ENCODE data around the gene MSL2. TPM values are rescaled to one million over a fixed set of nuclear protein-coding genes. Genes with fewer than 3 reads are reported as not detected.
"Not testable (repeated sequence)": the region's sequence is repeated elsewhere in the genome, so short reads cannot be mapped to it uniquely, and the experiment has no call there.

The MSL2 gene
- total RNA-seq, 2 donors from 2014 or later, result 22.8 to 23.0 TPM

DNA sequence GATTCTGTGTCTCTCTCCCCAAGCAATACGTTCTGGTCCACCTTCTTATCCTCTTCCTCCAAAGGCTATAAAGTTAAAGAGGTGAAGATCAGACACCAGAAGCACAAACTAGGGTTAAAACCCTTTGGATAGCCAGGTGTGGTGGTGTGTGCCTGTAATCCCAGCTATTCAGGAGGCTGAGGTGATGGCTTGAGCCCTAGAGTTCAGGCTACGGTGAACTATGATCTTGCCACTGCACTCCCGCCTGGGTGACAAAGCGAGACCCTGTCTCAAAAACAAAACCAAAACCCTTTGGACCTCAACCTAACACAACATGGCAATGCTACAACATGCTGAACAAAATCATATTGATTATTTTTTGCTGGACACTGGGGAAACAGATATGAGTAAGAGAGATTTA, 43.2 kb downstream of the MSL2 start:
- intact Hi-C loops (cut with DNase I), result no loop called here
- no peak for DNase-seq (ENCODE audit: low spot score)

GRCh38 chr3:136152176-136152843, 43.8 kb downstream of the MSL2 start:
- intact Hi-C loops (cut with DNase I), result no loop called here
- DNase-seq (ENCODE audit: low spot score), result no peak

GRCh38 chr3:136151219-136151618, 44.9 kb downstream of the MSL2 start:
- no peak for DNase-seq (ENCODE audit: low spot score)
- intact Hi-C loops (cut with DNase I), result no loop called here

GRCh38 chr3:136149667-136150066, 46.5 kb downstream of the MSL2 start:
- no peak for DNase-seq (ENCODE audit: low spot score)
- intact Hi-C loops (cut with DNase I), result no loop called here

DNA sequence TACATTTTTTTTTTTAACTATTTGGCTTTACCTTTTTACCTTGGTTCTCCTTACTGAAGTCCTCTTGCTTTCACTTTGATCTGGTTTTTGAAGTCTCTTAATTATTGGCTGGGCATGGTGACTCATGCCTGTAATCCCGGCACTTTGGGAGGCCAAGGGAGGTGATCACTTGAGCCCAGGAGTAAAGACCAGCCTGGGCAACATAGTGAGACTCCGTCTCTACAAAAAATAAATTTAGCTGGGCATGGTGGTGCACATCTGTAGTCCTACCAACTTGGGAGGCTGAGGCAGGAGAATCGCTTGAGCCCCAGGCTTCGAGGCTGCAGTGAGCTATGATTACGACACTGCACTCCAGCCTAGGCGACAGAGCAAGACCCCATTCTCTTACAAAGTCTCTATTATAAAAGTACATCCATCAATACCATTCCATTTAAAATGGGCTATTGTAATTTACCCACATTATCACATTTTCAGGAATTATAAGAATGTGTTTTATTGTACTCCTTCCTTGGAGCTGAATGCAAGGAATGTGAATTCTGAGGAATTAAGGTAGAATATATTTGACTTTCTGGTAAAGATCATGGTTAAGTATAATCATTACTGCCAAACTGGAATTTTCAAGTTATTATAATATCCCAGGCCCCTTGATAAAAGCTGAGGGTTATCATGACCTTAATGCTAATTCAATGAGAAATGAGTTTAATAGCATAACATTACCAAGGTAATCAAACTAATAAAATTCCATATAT, 49.0 kb downstream of the MSL2 start:
- DNase-seq (ENCODE audit: low spot score), result no peak
- intact Hi-C loops (cut with DNase I), result no loop called here

DNA sequence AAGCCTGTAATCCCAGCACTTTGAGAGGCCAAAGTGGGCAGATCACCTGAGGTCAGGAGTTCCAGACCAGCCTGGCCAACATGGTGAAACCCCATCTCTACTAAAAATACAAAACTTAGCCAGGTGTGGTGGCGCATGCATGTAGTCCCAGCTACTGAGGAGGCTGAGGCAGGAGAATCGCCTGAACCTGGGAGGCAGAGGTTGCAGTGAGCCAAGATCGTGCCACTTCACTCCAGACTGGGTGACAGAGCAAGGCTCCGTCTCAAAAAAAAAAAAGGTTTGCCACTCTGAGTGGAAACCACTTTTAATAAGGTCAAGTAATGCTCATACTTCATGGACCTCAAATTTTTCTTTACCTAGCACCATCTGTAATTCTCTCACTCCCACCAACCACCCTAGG, 51.7 kb downstream of the MSL2 start:
- intact Hi-C loops (cut with DNase I); DNase-seq (ENCODE audit: low spot score): not testable (repeated sequence)

- intact Hi-C loops (cut with DNase I), result no loop called here
- DNase-seq (ENCODE audit: low spot score), result no peak
Observed at GRCh38 chr3:136142592-136142991, 53.5 kb downstream of the MSL2 start.

- intact Hi-C loops (cut with DNase I), result no loop called here
- no peak for DNase-seq (ENCODE audit: low spot score)
Observed at GRCh38 chr3:136141891-136142290, 54.2 kb downstream of the MSL2 start.

DNA sequence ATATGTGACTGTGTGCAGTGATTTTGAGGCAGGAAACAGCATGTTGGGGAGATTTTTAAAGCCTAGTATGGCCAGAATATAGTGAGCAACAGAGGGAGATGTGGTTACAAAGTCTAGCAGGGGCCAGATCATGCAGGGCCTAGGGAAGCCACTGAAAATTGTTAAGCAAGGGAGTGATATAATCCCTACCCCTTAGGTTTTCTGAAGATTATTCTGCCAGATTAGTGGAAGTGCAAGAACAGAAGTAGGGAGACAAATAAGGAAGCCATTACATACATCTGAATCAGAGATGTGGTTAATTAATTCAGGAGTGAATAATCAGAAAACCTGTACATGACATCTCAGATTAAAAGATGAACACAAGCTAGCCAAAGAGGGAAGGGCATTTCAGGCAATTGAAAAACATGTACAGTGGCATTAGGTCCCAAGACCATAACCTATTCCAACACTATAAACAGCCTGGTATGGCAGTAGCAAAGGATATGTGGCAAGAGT, 54.8 kb downstream of the MSL2 start:
- DNase-seq (ENCODE audit: low spot score), result no peak
- intact Hi-C loops (cut with DNase I), result no loop called here

GRCh38 chr3:136136454-136136853, 59.7 kb downstream of the MSL2 start:
- no peak for DNase-seq (ENCODE audit: low spot score)
- intact Hi-C loops (cut with DNase I), result no loop called here

DNA sequence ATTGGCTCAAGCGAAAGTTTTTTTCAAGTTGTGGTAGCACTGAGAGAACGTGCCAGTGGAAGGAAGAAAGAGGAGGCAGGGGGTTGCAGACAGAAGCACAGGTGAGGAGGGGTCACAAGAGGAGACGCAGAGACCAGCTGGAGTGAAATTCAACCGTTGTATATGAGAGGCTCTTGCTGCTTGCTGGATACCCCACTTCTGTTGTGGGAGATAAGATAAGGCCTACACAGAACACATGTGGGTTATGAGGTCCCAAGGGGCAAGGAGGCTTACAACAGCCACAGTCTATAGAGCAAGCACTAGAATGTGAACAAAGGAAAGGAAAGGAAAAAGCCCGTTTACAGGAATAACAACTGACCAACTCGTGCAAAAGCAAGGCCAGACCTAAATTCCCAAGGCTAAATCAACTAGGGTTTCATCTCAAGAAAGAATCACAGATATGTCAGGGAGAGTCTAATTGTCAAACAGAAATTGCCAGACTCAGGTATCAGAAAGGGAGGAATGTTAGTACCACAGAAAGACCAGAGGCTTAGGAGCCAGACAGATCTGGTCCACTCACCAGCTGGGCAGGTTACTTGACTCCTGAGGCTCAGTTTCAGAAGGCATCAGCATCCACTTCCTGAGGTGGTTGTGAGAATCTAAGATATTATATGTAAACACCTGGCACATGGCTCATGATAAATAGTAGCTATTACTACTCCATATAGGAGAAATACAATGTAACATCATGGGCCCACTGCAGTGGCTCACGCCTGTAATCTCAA, 60.9 kb downstream of the MSL2 start:
- intact Hi-C loops (cut with DNase I), result no loop called here

DNA sequence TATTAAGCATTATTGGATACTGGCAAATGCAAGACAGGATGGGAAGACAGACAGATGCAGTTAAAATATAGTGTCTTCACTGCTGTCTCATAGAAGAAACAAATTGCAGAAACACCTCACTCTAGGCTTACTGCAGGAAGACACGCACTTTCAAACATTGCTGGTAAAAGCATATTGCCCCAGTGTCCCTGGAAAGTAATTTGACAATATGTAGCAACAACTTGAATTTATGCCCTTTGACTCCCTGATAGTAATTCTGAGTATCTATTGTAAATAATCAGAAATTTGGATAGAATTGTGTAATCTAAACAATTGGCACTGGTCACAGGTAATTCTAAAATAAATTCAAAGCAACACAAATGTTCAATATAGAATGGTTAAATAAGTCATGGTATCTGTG, 62.0 kb downstream of the MSL2 start:
- no peak for DNase-seq (ENCODE audit: low spot score)
- intact Hi-C loops (cut with DNase I), result no loop called here

More for the DNA sequence above, 60.9 kb downstream of the MSL2 start:
- no peak for DNase-seq (ENCODE audit: low spot score)

DNA sequence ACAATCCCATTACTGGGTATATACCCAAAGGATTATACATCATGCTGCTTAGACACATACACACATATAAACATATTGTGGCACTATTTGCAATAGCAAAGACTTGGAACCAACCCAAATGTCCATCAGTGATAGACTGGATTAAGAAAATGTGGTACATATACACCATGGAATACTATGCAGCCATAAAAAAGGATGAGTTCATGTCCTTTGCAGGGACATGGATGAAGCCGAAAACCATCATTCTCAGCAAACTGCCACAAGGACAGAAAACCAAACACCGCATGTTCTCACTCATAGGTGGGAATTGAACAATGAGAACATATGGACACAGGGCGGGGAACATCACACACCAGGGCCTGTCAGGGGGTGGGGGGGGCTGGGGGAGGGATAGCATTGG, 64.5 kb downstream of the MSL2 start:
- intact Hi-C loops (cut with DNase I), result not testable (repeated sequence)

DNA sequence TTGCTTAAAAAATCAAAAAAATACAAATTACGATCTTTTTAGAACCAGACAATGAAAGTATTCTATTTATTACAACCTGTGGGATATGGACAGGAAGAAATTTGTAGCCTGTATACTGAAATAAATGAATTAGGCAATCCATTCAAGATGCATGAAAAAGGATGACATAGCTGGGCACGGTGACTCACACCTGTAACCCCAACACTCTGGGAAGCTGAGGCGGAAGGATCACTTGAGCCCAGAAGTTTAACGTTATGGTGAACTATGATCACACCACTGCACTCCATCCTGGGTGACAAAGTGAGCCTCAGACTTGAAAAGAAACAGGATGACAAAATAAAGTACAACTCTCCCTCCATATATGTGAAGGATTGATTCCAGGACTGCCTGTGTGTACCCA, 74.1 kb downstream of the MSL2 start:
- DNase-seq (ENCODE audit: low spot score), result no peak
- intact Hi-C loops (cut with DNase I), result no loop called here

More for the DNA sequence above, 64.5 kb downstream of the MSL2 start:
- DNase-seq (ENCODE audit: low spot score), result not testable (repeated sequence)

GRCh38 chr3:136120373-136121348, 75.5 kb downstream of the MSL2 start:
- intact Hi-C loops (cut with DNase I), result no loop called here
- no peak for DNase-seq (ENCODE audit: low spot score)

- intact Hi-C loops (cut with DNase I); DNase-seq (ENCODE audit: low spot score): not testable (repeated sequence)
Observed at GRCh38 chr3:136119783-136120182, 76.4 kb downstream of the MSL2 start.

GRCh38 chr3:136119332-136119731, 76.8 kb downstream of the MSL2 start:
- intact Hi-C loops (cut with DNase I); DNase-seq (ENCODE audit: low spot score): not testable (repeated sequence)

DNA sequence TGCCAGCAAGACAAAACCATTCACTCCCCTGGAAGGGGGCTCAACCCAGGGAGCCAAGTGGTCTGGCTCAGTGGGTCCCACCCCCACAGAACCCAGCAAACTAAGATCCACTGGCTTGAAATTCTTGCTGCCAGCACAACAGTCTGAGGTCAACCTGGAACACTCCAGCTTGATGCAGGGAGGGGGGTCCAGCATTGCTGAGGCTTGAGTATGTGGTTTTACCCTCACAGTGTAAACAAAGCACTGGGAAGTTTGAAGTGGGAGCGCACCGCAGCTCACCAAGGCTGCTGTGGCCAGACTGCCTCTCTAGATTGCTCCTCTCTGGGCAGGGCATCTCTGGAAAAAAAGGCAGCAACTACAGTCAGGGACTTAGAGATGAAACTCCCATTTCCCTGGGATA, 81.7 kb downstream of the MSL2 start:
- DNase-seq (ENCODE audit: low spot score), result no peak

GRCh38 chr3:136110481-136110880, 85.7 kb downstream of the MSL2 start:
- DNase-seq (ENCODE audit: low spot score), result no peak
- intact Hi-C loops (cut with DNase I), result no loop called here

More for the DNA sequence above, 81.7 kb downstream of the MSL2 start:
- intact Hi-C loops (cut with DNase I), result no loop called here

Measured in posterior vena cava (tissue), 2 donors.